GM12875 (cell line): Measurements from ENCODE around the gene DIP2A.

Source experiments
- H3K4me3 ChIP-seq: one replicate; pipeline ENCODE4 v1.5.1; 2011; ENCODE audit warnings: low read depth, low read length, control low read depth
- CTCF ChIP-seq: IDR thresholded peaks from 2 replicates; pipeline ENCODE4 v1.5.1; 2011; ENCODE audit warnings: low read depth, mild to moderate bottlenecking, control low read depth, inconsistent platforms, low read length, moderate library complexity, borderline replicate concordance; ENCODE audit not compliant: insufficient read depth

DIP2A gene

GRCh38 chr21:46549650-46550049, 91.0 kb downstream of the DIP2A start:
- no peak for TF ChIP-seq CTCF
- H3K4me3 ChIP-seq: no peak overlapping the region

GRCh38 chr21:46550116-46550941, 91.6 kb downstream of the DIP2A start:
- no peak overlapping the region for H3K4me3 ChIP-seq
- no peak for TF ChIP-seq CTCF

GRCh38 chr21:46551636-46552241, 93.0 kb downstream of the DIP2A start:
- H3K4me3 ChIP-seq: no peak overlapping the region
- TF ChIP-seq CTCF: 0 out of 2 replicates have a peak, but pooled peaks have one; percentile 29

- no peak overlapping the region for H3K4me3 ChIP-seq
- no peak for TF ChIP-seq CTCF
These were observed 93.6 kb downstream of the DIP2A start for GRCh38 chr21:46552274-46552673.

- H3K4me3 ChIP-seq: no peak overlapping the region
- TF ChIP-seq CTCF: no peak
These were observed 94.2 kb downstream of the DIP2A start for GRCh38 chr21:46552865-46553379.

GRCh38 chr21:46553993-46554392, 95.3 kb downstream of the DIP2A start:
- no peak overlapping the region for H3K4me3 ChIP-seq
- no peak for TF ChIP-seq CTCF
